DMS53 (cell line): ENCODE measurements around the gene NPSR1.

Experiments used
- DNase-seq: peaks from one replicate; lab custom pipeline; 2025; lab: John Stamatoyannopoulos, UW

Gene NPSR1, protein sequence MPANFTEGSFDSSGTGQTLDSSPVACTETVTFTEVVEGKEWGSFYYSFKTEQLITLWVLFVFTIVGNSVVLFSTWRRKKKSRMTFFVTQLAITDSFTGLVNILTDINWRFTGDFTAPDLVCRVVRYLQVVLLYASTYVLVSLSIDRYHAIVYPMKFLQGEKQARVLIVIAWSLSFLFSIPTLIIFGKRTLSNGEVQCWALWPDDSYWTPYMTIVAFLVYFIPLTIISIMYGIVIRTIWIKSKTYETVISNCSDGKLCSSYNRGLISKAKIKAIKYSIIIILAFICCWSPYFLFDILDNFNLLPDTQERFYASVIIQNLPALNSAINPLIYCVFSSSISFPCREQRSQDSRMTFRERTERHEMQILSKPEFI

DNA sequence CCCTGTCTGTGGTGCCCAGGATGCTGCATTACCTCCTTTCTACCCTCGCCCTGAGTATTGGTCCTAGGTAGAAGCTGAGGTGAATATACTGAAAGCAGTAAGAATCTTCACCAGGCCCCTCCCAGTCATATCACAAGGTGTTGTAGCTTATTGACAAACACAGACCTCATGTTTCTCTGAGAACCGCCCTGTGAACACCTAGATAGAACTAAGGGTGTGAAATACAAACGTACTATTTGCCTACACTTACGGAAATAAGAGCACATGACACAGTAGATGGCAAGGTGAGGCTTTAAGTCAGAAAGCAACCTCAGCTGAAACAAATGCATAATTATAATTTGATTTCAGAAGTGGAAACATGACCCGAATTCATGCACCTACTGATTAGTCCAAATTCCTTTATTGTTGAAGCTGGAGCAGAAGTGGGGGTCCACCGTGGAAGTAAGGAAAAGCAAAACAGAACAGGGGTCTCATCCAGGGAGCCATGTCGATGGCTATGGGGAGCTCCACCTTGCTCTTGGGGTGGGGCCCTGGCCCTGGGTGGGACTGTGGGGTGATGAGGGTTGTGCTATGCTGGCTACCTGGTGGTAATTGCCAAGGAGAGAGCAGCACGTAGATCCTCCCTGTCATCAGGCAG is at the start of gene NPSR1:
NPSR1 (plus strand) TSS at position 587 of the 637 bp plus-strand sequence. CDS start 195 bp downstream, outside the sequence.
- DNase-seq, result no peak

DNA sequence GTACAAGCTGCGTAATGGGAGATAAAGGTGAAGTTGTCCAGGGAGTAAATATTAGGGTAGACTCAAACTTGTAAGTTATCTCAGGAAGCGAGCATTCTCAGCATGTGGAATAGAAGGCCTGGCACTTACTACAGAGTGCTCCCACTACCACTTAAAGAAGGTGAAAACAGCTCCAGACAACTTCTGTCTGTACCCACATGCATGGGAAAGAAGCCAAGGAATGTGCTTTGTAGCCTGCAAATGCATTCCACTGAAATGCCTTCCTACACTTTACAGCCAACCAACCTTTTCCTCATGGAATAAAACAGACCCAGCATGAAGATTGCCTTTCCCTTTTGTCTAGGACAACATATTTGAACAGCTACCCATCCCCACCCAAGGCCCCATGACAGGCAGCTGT is 45.4 kb upstream of the NPSR1 start:
- DNase-seq, result no peak

DNA sequence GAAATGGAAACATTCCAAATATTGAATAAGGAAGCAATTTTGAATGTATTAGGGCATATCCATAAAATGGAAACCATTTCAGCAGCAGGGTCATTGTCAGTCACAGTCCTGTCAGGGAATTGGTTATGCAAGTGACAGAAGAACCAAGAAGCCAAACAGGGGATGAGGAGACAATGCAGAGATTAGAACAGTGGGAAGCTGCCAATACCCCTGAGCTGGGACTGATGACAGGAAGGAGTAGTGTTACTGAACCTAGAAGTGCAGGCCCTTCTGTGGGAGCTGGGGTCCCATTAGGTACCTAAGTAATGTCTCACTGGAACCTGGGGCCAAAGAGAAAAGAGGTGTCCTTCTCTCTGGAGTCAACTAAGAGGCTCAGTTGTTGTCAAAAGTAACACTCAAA is 37.6 kb upstream of the NPSR1 start:
- DNase-seq, result no peak

DNA sequence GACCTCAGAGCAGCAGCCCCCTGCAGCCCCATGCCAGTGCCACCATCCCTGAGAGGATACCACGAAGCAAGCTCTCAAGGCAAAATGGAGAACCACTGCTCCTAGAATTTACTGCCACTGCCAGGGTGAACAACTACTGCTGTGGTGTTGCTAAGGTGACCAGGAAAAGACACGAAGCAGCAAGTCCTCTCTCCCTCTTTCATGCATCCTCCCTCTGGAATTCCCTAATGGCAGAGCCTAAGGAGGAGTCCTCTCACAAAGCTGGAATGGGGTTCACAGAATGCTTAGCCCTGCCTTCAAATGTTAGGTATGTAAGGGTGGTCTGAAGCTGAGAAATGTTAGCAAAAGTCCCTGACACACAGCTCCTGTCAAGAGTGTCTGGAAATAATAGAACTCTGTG is 35.8 kb upstream of the NPSR1 start:
- peak; percentile 76 for DNase-seq

GRCh38 chr7:34622771-34623250 is 35.2 kb upstream of the NPSR1 start:
- peak; percentile 82 for DNase-seq

- peak; percentile 12 for DNase-seq
These were observed 29.4 kb upstream of the NPSR1 start for GRCh38 chr7:34628618-34629017.

DNA sequence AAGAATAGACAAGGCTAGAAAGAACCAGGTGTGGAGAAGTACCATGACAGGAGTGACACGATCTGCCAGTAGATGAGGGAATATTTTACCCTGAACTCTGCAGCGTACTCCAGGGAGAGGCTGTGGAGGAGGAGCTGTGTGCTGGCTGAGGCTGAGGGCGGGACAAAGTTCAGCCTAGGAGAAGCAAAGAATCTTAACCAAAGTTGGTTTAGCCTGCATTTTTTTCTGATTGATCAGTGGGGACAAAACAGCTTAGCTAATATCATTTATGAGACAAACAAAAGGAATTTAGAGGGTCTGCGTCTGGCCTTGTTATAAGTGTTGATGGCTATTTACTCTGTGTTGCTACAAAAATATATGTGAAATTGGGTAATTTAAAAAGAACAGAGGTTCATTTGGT is 5.2 kb upstream of the NPSR1 start:
- no peak for DNase-seq

DNA sequence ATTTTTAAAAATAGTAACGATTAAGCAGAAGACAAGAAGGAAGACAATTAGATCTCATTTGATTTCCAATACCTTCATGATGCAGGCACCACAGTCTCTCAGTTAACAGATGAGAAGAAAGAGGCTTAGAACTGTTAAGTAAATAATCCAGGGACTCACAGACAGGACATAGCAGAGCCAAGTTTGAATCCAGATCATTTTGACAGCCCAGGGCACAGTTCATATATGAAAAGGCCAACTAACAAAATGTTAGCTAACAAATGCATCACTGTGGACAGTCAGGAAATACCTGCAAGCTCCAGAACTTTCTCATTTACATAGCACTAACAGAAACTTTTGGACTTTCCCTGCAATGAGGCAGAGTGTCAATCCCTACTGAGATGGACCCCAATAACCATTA is 4.2 kb upstream of the NPSR1 start:
- no peak for DNase-seq

- DNase-seq, result no peak
These were observed 2.6 kb upstream of the NPSR1 start for GRCh38 chr7:34655384-34655783.

DNA sequence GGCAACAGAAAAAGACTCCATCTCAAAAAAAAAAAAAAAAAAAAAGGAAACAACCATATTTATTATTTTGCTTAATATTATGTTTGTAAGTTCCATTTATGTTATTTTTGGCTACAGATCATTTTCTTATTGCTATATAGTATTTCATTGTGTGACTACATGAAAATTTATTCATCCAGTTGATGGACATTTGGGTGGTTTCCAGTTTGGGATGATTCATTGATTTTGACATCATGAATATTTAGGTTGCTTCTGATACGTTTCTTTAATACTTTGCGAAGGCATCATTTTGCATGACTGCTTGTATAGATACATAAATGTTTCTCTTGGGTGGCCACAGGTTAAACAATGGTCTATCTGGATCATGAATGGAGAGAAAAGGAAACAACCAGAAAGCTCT is 2.0 kb upstream of the NPSR1 start:
- no peak for DNase-seq

- no peak for DNase-seq
These were observed 1.6 kb downstream of the NPSR1 start for GRCh38 chr7:34659472-34660075.

DNA sequence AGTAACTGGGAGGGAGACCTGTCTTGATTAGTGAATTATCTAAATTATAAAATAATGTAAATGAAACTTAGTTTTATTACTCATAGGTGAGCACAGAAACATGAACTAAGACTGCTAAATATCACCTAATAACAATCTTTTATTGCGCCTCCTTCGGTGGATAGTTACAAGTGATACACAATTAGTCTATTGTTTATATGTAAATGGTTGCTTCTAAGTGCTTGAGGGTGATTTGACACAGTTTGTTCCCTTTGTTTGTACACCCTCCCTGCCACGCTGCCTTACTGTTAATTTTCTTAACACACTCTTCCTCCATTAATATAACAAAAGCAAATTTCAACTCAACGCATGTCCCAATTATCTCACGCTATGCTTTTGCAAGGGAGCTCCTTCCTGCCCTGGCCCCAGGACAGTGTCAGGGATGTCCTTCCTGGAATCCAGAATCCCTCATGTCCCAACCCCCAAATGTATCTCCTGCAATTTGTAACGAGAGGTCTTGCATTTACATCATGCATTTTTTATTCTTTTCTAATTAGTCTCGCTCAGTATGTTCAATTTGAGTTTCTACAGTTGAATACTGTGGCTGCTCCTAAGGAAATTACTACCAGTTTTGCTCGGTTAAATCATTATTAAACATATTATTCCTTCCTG is 4.2 kb downstream of the NPSR1 start:
- no peak for DNase-seq

GRCh38 chr7:34664755-34665154 is 6.7 kb downstream of the NPSR1 start:
- no peak for DNase-seq

DNA sequence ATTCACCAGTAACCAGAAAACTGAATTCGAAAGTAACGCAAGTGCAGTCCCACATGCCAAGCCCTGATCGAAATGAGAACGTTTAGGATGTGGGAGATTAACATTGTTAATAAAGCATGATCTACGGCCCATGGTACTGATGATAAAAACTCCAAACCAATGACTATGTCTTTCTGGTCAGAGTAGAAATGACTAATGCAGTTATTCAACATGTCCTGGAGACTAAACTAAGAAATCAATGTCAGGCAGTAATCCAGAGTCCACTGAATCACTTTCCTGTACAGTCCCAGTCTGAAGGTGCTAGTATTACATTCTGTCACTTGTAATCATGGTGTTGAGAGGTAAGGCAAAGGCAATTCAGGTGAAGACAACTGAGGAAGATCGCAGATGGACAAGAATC is 14.4 kb downstream of the NPSR1 start:
- no peak for DNase-seq

- DNase-seq, result no peak
These were observed 15.0 kb downstream of the NPSR1 start for GRCh38 chr7:34673066-34673465.

- DNase-seq, result peak; percentile 70
These were observed 17.8 kb downstream of the NPSR1 start for GRCh38 chr7:34675749-34676374.

DNA sequence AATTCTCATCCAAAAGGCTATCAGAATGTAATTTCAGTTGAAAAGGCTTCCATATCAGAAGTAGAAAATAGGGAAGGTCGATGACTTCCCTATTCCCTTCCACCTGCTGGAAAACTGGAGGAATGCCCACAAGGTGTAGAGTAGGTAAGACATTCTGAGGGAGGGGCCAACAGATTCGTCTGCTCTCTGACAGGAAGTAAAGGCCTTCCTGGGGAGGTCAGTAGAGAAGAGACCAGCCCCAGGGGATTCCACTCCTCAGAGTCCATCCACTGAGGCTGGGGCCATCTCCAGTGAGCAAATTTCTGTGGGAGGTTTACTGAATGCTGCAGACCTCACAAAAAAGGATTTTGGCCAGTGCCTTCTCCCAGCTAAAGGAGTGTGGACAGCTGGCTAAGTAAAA is 19.5 kb downstream of the NPSR1 start:
- no peak for DNase-seq

DNA sequence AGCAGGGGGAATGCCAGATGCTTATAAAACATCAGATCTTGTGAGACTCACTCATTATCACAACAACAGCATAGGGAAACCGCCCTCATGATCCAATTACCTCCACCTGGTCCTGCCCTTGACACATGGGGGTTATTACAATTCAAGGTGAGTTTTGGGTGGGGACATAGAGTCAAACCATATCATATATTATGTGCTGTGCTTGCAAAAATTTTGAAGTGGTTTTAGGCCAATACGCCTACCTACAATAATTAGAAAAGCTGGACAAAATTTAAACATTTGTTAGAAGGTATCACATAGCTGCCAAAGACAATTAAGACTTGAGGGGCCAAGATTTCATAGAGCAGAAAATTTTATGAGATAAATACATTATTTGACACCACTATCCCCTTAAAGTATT is 29.5 kb downstream of the NPSR1 start:
- no peak for DNase-seq

- DNase-seq, result no peak
These were observed 38.4 kb downstream of the NPSR1 start for GRCh38 chr7:34696415-34696814.

GRCh38 chr7:34709771-34710170 is 51.8 kb downstream of the NPSR1 start:
- DNase-seq, result no peak

DNA sequence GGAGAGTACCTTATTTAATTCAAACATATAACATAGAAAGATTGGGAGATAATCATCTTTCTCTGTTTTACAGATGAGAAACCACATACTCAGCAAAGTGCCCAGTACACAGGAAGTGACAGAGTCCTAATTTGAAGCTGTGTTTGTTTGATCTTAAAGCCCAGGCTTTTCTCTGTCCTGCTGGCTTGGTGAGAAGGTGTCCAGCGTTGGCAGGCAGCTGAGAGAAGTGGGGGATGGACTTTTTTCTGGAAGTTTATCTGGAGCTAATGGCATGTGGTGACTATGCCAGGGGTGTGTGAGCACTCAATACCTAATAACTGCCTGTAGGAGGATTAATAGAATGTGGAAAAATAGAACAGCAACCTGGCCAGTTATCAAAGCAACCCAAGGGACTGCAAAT is 60.8 kb downstream of the NPSR1 start:
- peak; percentile 63 for DNase-seq

DNA sequence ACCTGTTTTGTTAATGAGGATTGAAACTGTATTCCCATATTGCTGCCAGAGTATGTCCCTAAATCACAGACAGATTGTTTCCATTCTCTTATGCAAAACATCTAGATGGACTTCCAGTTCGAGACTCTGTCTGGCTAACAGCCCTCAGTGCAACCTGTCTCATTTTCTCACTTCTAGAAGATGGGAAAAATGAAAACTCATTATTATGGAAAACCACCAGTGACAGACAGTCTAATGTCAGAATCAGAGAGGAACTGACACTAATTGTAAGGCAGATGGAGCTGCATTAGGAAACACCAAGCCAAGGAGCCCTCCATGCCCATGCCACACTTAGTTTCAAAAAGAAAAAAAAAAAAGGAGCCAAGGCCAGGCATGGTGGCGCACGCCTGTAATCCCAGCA is 61.6 kb downstream of the NPSR1 start:
- no peak for DNase-seq
